HCT116 (cell line): ENCODE measurements around the gene DHRSX. TPM values are rescaled to one million over a fixed set of nuclear protein-coding genes. Genes with fewer than 3 reads are reported as not detected.

Experiments
- ATAC-seq: fragments of 200-7000 bp; cut with Tn5 transposase; 2 replicates; pipeline ENCODE4 v1.9.1; 2020; ENCODE audit warnings: mild to moderate bottlenecking, moderate library complexity
- BruUV-seq: library from RNA; stranded (reverse); fragments of 400-500 nt; replicated peaks from 2 replicates; lab custom pipeline; 2021; lab: Mats Ljungman, UMichigan
- CTCF ChIA-PET: fragments of 300-600 bp; sonication (Branson Sonifier 250); formaldehyde crosslinking; loops from one replicate; lab custom pipeline; 2021; ENCODE audit warnings: antibody characterized with exemption; lab: Charles Lee
- POLR2A ChIA-PET: fragments of 300-600, 350-600 bp; sonication (Branson Sonifier 250); formaldehyde crosslinking; loops from one replicate; lab custom pipeline; 2021; ENCODE audit warnings: antibody characterized with exemption; lab: Charles Lee
- RAD21 ChIA-PET, 2 experiments: fragments of 300-600 bp; sonication (Branson Sonifier 250); formaldehyde crosslinking; loops; one replicate each; lab custom pipeline; 2023; ENCODE audit warnings: low total read pairs in 2 of 2; ENCODE audit not compliant: uncharacterized antibody in 2 of 2, unreplicated experiment in 2 of 2, low non-redundant PET in 1 of 2; lab: Charles Lee
- DNase-seq: peaks from one replicate; pipeline ENCODE4 v3.0.0-alpha.2; 2010; ENCODE audit warnings: low read depth, low spot score
- H2AFZ ChIP-seq: fragments of 200-600 bp; shearing (Covaris generic), sonication (generic); 2 replicates; pipeline ENCODE4 v1.6.1; 2017; ENCODE audit warnings: low read depth, mixed run types, mixed read lengths, antibody characterized with exemption, low read length; ENCODE audit not compliant: poor library complexity, severe bottlenecking
- H3K27ac ChIP-seq: 2 replicates; pipeline ENCODE4 v1.5.1; 2012; ENCODE audit warnings: low read depth, low read length
- H3K27me3 ChIP-seq: fragments of 200-600 bp; sonication (generic); 2 replicates; pipeline ENCODE4 v1.6.1; 2016; ENCODE audit warnings: mixed run types, low read length, mixed read lengths; ENCODE audit not compliant: insufficient read depth
- H3K36me3 ChIP-seq, 2 experiments: fragments of 200-500 bp in 1 of 2; fragments of 200-600 bp in 1 of 2; sonication (Bioruptor generic) in 1 of 2; sonication (generic) in 1 of 2; 2 replicates each; pipeline versions ENCODE4 v1.5.1 to v1.6.1; 2014 to 2016; ENCODE audit warnings: low read length in 2 of 2, inconsistent platforms in 1 of 2, mixed read lengths in 1 of 2, mixed run types in 1 of 2; ENCODE audit not compliant: insufficient read depth in 2 of 2, control insufficient read depth in 1 of 2
- H3K4me1 ChIP-seq, 2 experiments: fragments of 200-600 bp in 1 of 2; sonication (generic) in 1 of 2; 2 replicates each; pipeline versions ENCODE4 v1.5.1 to v1.6.1; 2012 to 2017; ENCODE audit warnings: low read length in 2 of 2, inconsistent platforms in 1 of 2, mild to moderate bottlenecking in 1 of 2, mixed read lengths in 1 of 2, mixed run types in 1 of 2, moderate library complexity in 1 of 2; ENCODE audit not compliant: insufficient read depth in 2 of 2, control insufficient read depth in 1 of 2
- H3K4me2 ChIP-seq: fragments of 200-600 bp; sonication (generic); 2 replicates; pipeline ENCODE4 v1.6.1; 2017; ENCODE audit warnings: mixed run types, low read length, mixed read lengths
- H3K4me3 ChIP-seq, 2 experiments: fragments of 200-600 bp in 1 of 2; sonication (generic) in 1 of 2; replicated peaks in 1 of 2; 2 replicates each; pipeline ENCODE4 v1.5.1; 2011 to 2016; ENCODE audit warnings: low read length in 2 of 2, control low read depth in 1 of 2, low read depth in 1 of 2, mild to moderate bottlenecking in 1 of 2, mixed read lengths in 1 of 2, mixed run types in 1 of 2
- H3K79me2 ChIP-seq: fragments of 200-600 bp; sonication (generic); 2 replicates; pipeline ENCODE4 v1.6.1; 2017; ENCODE audit warnings: mild to moderate bottlenecking, mixed run types, low read length, moderate library complexity, mixed read lengths; ENCODE audit not compliant: insufficient read depth
- H3K9ac ChIP-seq: fragments of 200-600 bp; sonication (generic); 2 replicates; pipeline ENCODE4 v1.6.1; 2016; ENCODE audit warnings: low read length, mixed read lengths
- H3K9me2 ChIP-seq: fragments of 200-600 bp; sonication (generic), shearing (Covaris generic); 2 replicates; pipeline ENCODE4 v1.6.1; 2017; ENCODE audit warnings: mixed run types, mild to moderate bottlenecking, moderate library complexity; ENCODE audit not compliant: insufficient read depth
- H3K9me3 ChIP-seq, 2 experiments: fragments of 200-500 bp in 1 of 2; fragments of 200-600 bp in 1 of 2; sonication (Bioruptor generic) in 1 of 2; sonication (generic) in 1 of 2; 2 replicates each; pipeline ENCODE4 v1.6.1; 2014 to 2017; ENCODE audit warnings: low read length in 2 of 2, mixed read lengths in 2 of 2, inconsistent platforms in 1 of 2, low read depth in 1 of 2, mild to moderate bottlenecking in 1 of 2, mixed run types in 1 of 2, moderate library complexity in 1 of 2; ENCODE audit not compliant: control insufficient read depth in 1 of 2, insufficient read depth in 1 of 2
- H4K20me1 ChIP-seq: fragments of 200-600 bp; sonication (generic), shearing (Covaris generic); 2 replicates; pipeline ENCODE4 v1.6.1; 2017; ENCODE audit warnings: mixed run types, mild to moderate bottlenecking, moderate library complexity; ENCODE audit not compliant: insufficient read depth
- CBX3 ChIP-seq: IDR thresholded peaks from 2 replicates; pipeline ENCODE4 v1.6.1; 2012; ENCODE audit warnings: low read depth
- ELF1 ChIP-seq: IDR thresholded peaks from 2 replicates; pipeline ENCODE4 v1.6.1; 2012; ENCODE audit warnings: low read depth, borderline replicate concordance
- EZH2 ChIP-seq: fragments of 200-600 bp; sonication (generic); IDR thresholded peaks from 2 replicates; pipeline ENCODE4 v1.6.1; 2017; ENCODE audit warnings: antibody characterized with exemption, mixed run types
- REST ChIP-seq: IDR thresholded peaks from 2 replicates; pipeline ENCODE4 v1.6.1; 2012; ENCODE audit warnings: low read depth
- TCF7L2 ChIP-seq: IDR thresholded peaks from 2 replicates; pipeline ENCODE4 v1.7.0; 2011; ENCODE audit warnings: borderline replicate concordance, inconsistent platforms; ENCODE audit not compliant: insufficient read depth, insufficient read length; ENCODE audit errors: extremely low read depth
- ZFX ChIP-seq: fragments of 450-650 bp; IDR thresholded peaks from 2 replicates; pipeline ENCODE4 v1.6.1; 2017
- intact Hi-C: fragments of 100-400 bp; cut with micrococcal nuclease; formaldehyde crosslinking; loops from 2 replicates; pipeline ENCODE4 v1.10.0; 2022
- total RNA-seq: library from RNA; stranded (reverse); gene quantifications from one replicate; pipeline ENCODE4 v1.2.1, GENCODE V29; 2021; ENCODE audit not compliant: unreplicated experiment

Gene DHRSX
- total RNA-seq, 1 experiment from 2014 or later, result 11.9 TPM

DNA sequence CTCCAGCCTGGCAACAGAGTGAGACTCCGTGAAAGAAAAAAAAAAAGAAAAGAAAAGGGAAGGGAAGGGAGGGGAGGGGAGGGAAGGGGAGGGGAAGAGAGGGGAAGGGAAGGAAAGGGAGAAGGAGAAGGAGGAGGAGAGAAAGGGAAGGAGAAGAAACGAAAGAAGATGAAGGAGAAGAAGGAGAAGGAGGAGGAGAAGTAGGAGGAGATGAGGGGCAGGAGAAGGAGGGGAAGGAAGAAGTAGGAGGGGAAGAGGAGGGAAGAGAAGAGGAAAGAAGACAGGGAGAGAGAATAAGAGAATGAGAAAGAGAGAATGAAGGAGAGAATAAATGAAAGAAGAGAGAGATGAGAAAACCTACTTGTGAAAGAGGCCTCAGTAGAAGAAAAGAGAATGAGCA lies 170.3 kb downstream of the DHRSX start (continued):
- TF ChIP-seq REST, result no peak
- no peak for TF ChIP-seq TCF7L2
- no peak for TF ChIP-seq ELF1

- no TSS peak for BruUV-seq
- intact Hi-C loops, result no loop called here
- ChIA-PET RAD21 (no interaction called here), POLR2A (no interaction called here), CTCF (no interaction called here)
- no peak for DNase-seq
- Histone ChIP-seq H3K27ac (no peak overlapping the region), H3K27me3 (no peaks in the 10 kb centered on the region), H3K4me1 (no peaks in the 10 kb centered on the region), H3K9me3 (no peaks in the 10 kb centered on the region), H3K79me2 (no peaks in the 10 kb centered on the region), H4K20me1 (no peaks in the 10 kb centered on the region), H3K4me2 (no peak overlapping the region), H3K4me3 (no peak overlapping the region), H3K9ac (no peak overlapping the region), H2AFZ (no peak overlapping the region), H3K9me2 (no peaks in the 10 kb centered on the region), H3K36me3 (no peaks in the 10 kb centered on the region)
- TF ChIP-seq CBX3 (no peak), ELF1 (no peak), EZH2 (no peak), ZFX (no peak)
- ATAC-seq, result no peak
Measured at GRCh38 chrX:2327423-2327822, 173.4 kb downstream of the DHRSX start.
